NCI-H2029 (cell line): ENCODE data around the gene PSMG4.

Experiments used
- DNase-seq: peaks from one replicate; lab custom pipeline; 2025; lab: John Stamatoyannopoulos, UW

Gene PSMG4

GRCh38 chr6:3309391-3310050, 50.8 kb downstream of the PSMG4 start:
- DNase-seq: peak; percentile 98

- DNase-seq: no peak
Measured at GRCh38 chr6:3310051-3310448, 51.3 kb downstream of the PSMG4 start.

GRCh38 chr6:3310703-3311102, 52.0 kb downstream of the PSMG4 start:
- peak; percentile 94 for DNase-seq

GRCh38 chr6:3311826-3312225, 53.1 kb downstream of the PSMG4 start:
- DNase-seq: no peak

GRCh38 chr6:3312604-3313231, 54.0 kb downstream of the PSMG4 start:
- DNase-seq: no peak

- no peak for DNase-seq
Measured at GRCh38 chr6:3314176-3314575, 55.4 kb downstream of the PSMG4 start.

- no peak for DNase-seq
Measured at GRCh38 chr6:3314621-3315467, 56.1 kb downstream of the PSMG4 start.

- DNase-seq: no peak
Measured at GRCh38 chr6:3315841-3316240, 57.1 kb downstream of the PSMG4 start.

GRCh38 chr6:3316331-3316730, 57.6 kb downstream of the PSMG4 start:
- DNase-seq: no peak

GRCh38 chr6:3316818-3317217, 58.1 kb downstream of the PSMG4 start:
- DNase-seq: no peak
